H1 (cell line): ENCODE measurements around the gene SCAPER. TPM values are rescaled to one million over a fixed set of nuclear protein-coding genes. Genes with fewer than 3 reads are reported as not detected.

Experiments used
- CTCF ChIA-PET: fragments of 300-600 bp; sonication (Branson Sonifier 250); formaldehyde crosslinking; loops from one replicate; lab custom pipeline; 2021; ENCODE audit not compliant: partially characterized antibody; lab: Charles Lee
- POLR2A ChIA-PET: fragments of 300-600 bp; sonication (Branson Sonifier 250); formaldehyde crosslinking; loops from one replicate; lab custom pipeline; 2021; ENCODE audit warnings: inconsistent platforms; ENCODE audit not compliant: partially characterized antibody; lab: Charles Lee
- DNase-seq, 2 experiments: peaks; one replicate each; pipeline versions ENCODE4 v3.0.0 to v3.0.0-alpha.2; 2010 to 2022; ENCODE audit warnings: low spot score in 2 of 2, low read depth in 1 of 2, mixed read lengths in 1 of 2
- FAIRE-seq: peaks from 2 replicates; lab custom pipeline; 2011; peaks lifted over from hg19 to GRCh38; lab: Jason Lieb, UNC
- H2AFZ ChIP-seq: 2 replicates; pipeline ENCODE4 v1.8.1; 2012; ENCODE audit warnings: low read length, inconsistent platforms
- H2AK5ac ChIP-seq: 2 replicates; pipeline ENCODE4 v1.6.1; 2013; ENCODE audit warnings: low read depth, low read length
- H2BK120ac ChIP-seq: replicated peaks from 2 replicates; pipeline ENCODE3; 2013; ENCODE audit warnings: low read depth, low read length, inconsistent platforms
- H2BK12ac ChIP-seq: 2 replicates; pipeline ENCODE4 v1.6.1; 2013; ENCODE audit warnings: low read depth, low read length
- H2BK15ac ChIP-seq: 2 replicates; pipeline ENCODE4 v1.6.1; 2013; ENCODE audit warnings: low read length
- H2BK20ac ChIP-seq: 2 replicates; pipeline ENCODE4 v1.6.1; 2013; ENCODE audit warnings: low read length
- H2BK5ac ChIP-seq: 2 replicates; pipeline ENCODE4 v1.6.1; 2013; ENCODE audit warnings: low read depth, low read length
- H3K14ac ChIP-seq: 2 replicates; pipeline ENCODE4 v1.6.1; 2013; ENCODE audit warnings: inconsistent platforms; ENCODE audit not compliant: insufficient read length
- H3K18ac ChIP-seq: 2 replicates; pipeline ENCODE4 v1.6.1; 2013; ENCODE audit warnings: low read length; ENCODE audit errors: extremely low read depth
- H3K23ac ChIP-seq: 2 replicates; pipeline ENCODE4 v1.6.1; 2013; ENCODE audit warnings: inconsistent platforms; ENCODE audit not compliant: insufficient read length
- H3K23me2 ChIP-seq: 2 replicates; pipeline ENCODE4 v1.6.1; 2013; ENCODE audit warnings: low read depth, low read length
- H3K27ac ChIP-seq: 2 replicates; pipeline ENCODE4 v1.6.1; 2011; ENCODE audit warnings: low read depth, low read length, inconsistent platforms
- H3K27me3 ChIP-seq, 4 experiments: replicated peaks in 1 of 4; 1 replicate in 1 of 4; 2 replicates in 3 of 4; pipeline versions ENCODE4 v1.6.1 to v1.8.1; 2011 to 2013; ENCODE audit warnings: low read length in 3 of 4, mild to moderate bottlenecking in 3 of 4, inconsistent platforms in 2 of 4, mixed read lengths in 2 of 4, moderate library complexity in 1 of 4; ENCODE audit not compliant: control insufficient read depth in 3 of 4, insufficient read depth in 3 of 4; ENCODE audit errors: extremely low read depth in 1 of 4
- H3K36me3 ChIP-seq, 4 experiments: 2 replicates each; pipeline versions ENCODE4 v1.6.1 to v1.8.1; 2011 to 2013; ENCODE audit warnings: mild to moderate bottlenecking in 4 of 4, low read length in 3 of 4, moderate library complexity in 2 of 4, control low read depth in 1 of 4, inconsistent platforms in 1 of 4; ENCODE audit not compliant: insufficient read depth in 4 of 4, control insufficient read depth in 2 of 4
- H3K4ac ChIP-seq: replicated peaks from 2 replicates; pipeline ENCODE3; 2013; ENCODE audit warnings: low read length, low read depth, mixed read lengths, inconsistent platforms; ENCODE audit not compliant: insufficient read length
- H3K4me1 ChIP-seq, 4 experiments: replicated peaks in 1 of 4; 1 replicate in 1 of 4; 2 replicates in 3 of 4; pipeline versions ENCODE4 v1.6.1 to v1.8.1; 2011 to 2013; ENCODE audit warnings: low read length in 3 of 4, inconsistent platforms in 2 of 4, mixed read lengths in 1 of 4; ENCODE audit not compliant: insufficient read depth in 4 of 4, control insufficient read depth in 3 of 4
- H3K4me2 ChIP-seq, 2 experiments: 2 replicates each; pipeline versions ENCODE4 v1.6.1 to v1.8.1; 2011 to 2013; ENCODE audit warnings: low read depth in 2 of 2, low read length in 2 of 2, control low read depth in 1 of 2, inconsistent platforms in 1 of 2, mild to moderate bottlenecking in 1 of 2; ENCODE audit not compliant: insufficient read depth in 1 of 2
- H3K4me3 ChIP-seq, 4 experiments: fragments of 200-600, 300-600 bp in 1 of 4; sonication (generic), shearing (Covaris generic), sonication (Bioruptor Twin) in 1 of 4; 2 replicates each; pipeline versions ENCODE4 v1.5.1 to v1.8.1; 2011 to 2016; ENCODE audit warnings: low read length in 4 of 4, low read depth in 3 of 4, control low read depth in 2 of 4, inconsistent platforms in 2 of 4, mild to moderate bottlenecking in 2 of 4, mixed read lengths in 1 of 4, moderate library complexity in 1 of 4; ENCODE audit not compliant: insufficient read depth in 2 of 4; ENCODE audit errors: extremely low read depth in 1 of 4
- H3K56ac ChIP-seq: replicated peaks from 2 replicates; pipeline ENCODE3; 2013; ENCODE audit warnings: low read depth, mild to moderate bottlenecking, mixed read lengths, low read length, inconsistent platforms; ENCODE audit not compliant: insufficient read length
- H3K79me1 ChIP-seq: 2 replicates; pipeline ENCODE4 v1.6.1; 2013; ENCODE audit warnings: low read depth, low read length, control low read depth
- H3K79me2 ChIP-seq, 2 experiments: 2 replicates each; pipeline versions ENCODE4 v1.6.1 to v1.8.1; 2012 to 2013; ENCODE audit warnings: low read length in 2 of 2, mild to moderate bottlenecking in 2 of 2, inconsistent platforms in 1 of 2; ENCODE audit not compliant: insufficient read depth in 2 of 2, control insufficient read depth in 1 of 2
- H3K9ac ChIP-seq, 4 experiments: replicated peaks in 1 of 4; 1 replicate in 1 of 4; 2 replicates in 3 of 4; pipeline versions ENCODE4 v1.6.1 to v1.8.1; 2011 to 2013; ENCODE audit warnings: low read depth in 3 of 4, low read length in 3 of 4, control low read depth in 2 of 4, mild to moderate bottlenecking in 2 of 4, moderate library complexity in 2 of 4, inconsistent platforms in 1 of 4; ENCODE audit errors: extremely low read depth in 1 of 4
- H3K9me3 ChIP-seq, 2 experiments: 2 replicates each; pipeline versions ENCODE4 v1.6.1 to v1.8.1; 2012 to 2013; ENCODE audit warnings: mild to moderate bottlenecking in 2 of 2, moderate library complexity in 2 of 2, control low read depth in 1 of 2, inconsistent platforms in 1 of 2, low read depth in 1 of 2, low read length in 1 of 2, mixed read lengths in 1 of 2; ENCODE audit not compliant: insufficient read depth in 2 of 2
- H4K20me1 ChIP-seq, 2 experiments: replicated peaks in 1 of 2; 2 replicates each; pipeline versions ENCODE3 to v1.8.1; 2011 to 2013; ENCODE audit warnings: inconsistent platforms in 2 of 2, low read length in 2 of 2, mild to moderate bottlenecking in 1 of 2; ENCODE audit not compliant: insufficient read depth in 2 of 2, control insufficient read depth in 1 of 2
- H4K5ac ChIP-seq: 2 replicates; pipeline ENCODE4 v1.6.1; 2013; ENCODE audit warnings: low read length, low read depth, mixed read lengths, inconsistent platforms; ENCODE audit not compliant: insufficient read length
- H4K8ac ChIP-seq: 2 replicates; pipeline ENCODE4 v1.8.0; 2013; ENCODE audit warnings: mild to moderate bottlenecking, moderate library complexity, low read length, inconsistent platforms; ENCODE audit not compliant: insufficient read depth; ENCODE audit errors: extremely low read depth
- H4K91ac ChIP-seq: replicated peaks from 2 replicates; pipeline ENCODE3; 2013; ENCODE audit warnings: low read length, mixed read lengths, inconsistent platforms; ENCODE audit not compliant: insufficient read length
- CEBPB ChIP-seq: IDR thresholded peaks from 2 replicates; pipeline ENCODE4 v1.6.1; 2012; ENCODE audit warnings: low read depth, low read length
- CHD2 ChIP-seq: IDR thresholded peaks from 2 replicates; pipeline ENCODE4 v1.6.1; 2012; ENCODE audit warnings: low read length, improper control_type of control experiment
- EGR1 ChIP-seq: IDR thresholded peaks from 2 replicates; pipeline ENCODE4 v1.6.1; 2011; ENCODE audit warnings: low read depth, low read length, borderline replicate concordance
- JUN ChIP-seq: IDR thresholded peaks from 2 replicates; pipeline ENCODE4 v1.6.1; 2011; ENCODE audit warnings: low read depth, mild to moderate bottlenecking, improper control_type of control experiment, low read length
- POLR2A ChIP-seq, 2 experiments: IDR thresholded peaks; 1 replicate in 1 of 2; 2 replicates in 1 of 2; pipeline ENCODE4 v1.6.1; 2011; ENCODE audit warnings: low read depth in 2 of 2, low read length in 2 of 2, mild to moderate bottlenecking in 2 of 2; ENCODE audit errors: control extremely low read depth in 1 of 2
- RXRA ChIP-seq: IDR thresholded peaks from 2 replicates; pipeline ENCODE4 v1.6.1; 2011; ENCODE audit warnings: low read depth, mild to moderate bottlenecking, low read length, moderate library complexity; ENCODE audit not compliant: insufficient read depth
- WGBS, 2 experiments: shearing (Covaris generic) in 1 of 2; methylation state at CpG; one replicate each; pipeline versions ENCODE4 v1.1.6 to v1.1.7; 2013 to 2015; ENCODE audit warnings: low lambda C conversion rate in 2 of 2, mixed read lengths in 2 of 2, inconsistent platforms in 1 of 2, low coverage in 1 of 2, missing lambda C conversion rate in 1 of 2; ENCODE audit not compliant: insufficient replicate concordance in 2 of 2, insufficient coverage in 1 of 2, insufficient read length in 1 of 2; ENCODE audit errors: extremely low coverage in 1 of 2, missing lambda C conversion rate in 1 of 2; 5-methylcytosine and 5-hydroxymethylcytosine counted together
- polyA plus RNA-seq, 7 experiments: library from polyadenylated mRNA; depleted of rRNA in 3 of 7; stranded (reverse) in 5 of 7; unstranded in 2 of 7; fragments of >200 nt in 5 of 7; fragments of 200-250 nt in 2 of 7; gene quantifications; 1 replicate in 5 of 7; 2 replicates in 1 of 7; 4 replicates in 1 of 7; pipeline versions ENCODE4 v1.2.1 to v1.2.3, GENCODE V29; 2011 to 2013; ENCODE audit warnings: missing spikeins in 2 of 7, mixed read lengths in 2 of 7
- total RNA-seq: library from RNA; stranded (reverse); fragmentation: NEBNext Ultra II Directional; extraction: Animal tissue kit (Norgen Biotek cat#: 25700); gene quantifications from 2 replicates; pipeline ENCODE4 v1.2.1, GENCODE V29; 2021
- TF ChIP-seq, protein P1 (sequence below): IDR thresholded peaks from 2 replicates; pipeline ENCODE4 v1.6.1; 2011; ENCODE audit warnings: low read length, improper control_type of control experiment

Gene SCAPER
- total and polyA plus RNA-seq, 2 of the 8 experiments (the other 6 are each of a cell fraction or from before 2014, with no cell fraction given): 1.6 to 6.8 TPM

DNA sequence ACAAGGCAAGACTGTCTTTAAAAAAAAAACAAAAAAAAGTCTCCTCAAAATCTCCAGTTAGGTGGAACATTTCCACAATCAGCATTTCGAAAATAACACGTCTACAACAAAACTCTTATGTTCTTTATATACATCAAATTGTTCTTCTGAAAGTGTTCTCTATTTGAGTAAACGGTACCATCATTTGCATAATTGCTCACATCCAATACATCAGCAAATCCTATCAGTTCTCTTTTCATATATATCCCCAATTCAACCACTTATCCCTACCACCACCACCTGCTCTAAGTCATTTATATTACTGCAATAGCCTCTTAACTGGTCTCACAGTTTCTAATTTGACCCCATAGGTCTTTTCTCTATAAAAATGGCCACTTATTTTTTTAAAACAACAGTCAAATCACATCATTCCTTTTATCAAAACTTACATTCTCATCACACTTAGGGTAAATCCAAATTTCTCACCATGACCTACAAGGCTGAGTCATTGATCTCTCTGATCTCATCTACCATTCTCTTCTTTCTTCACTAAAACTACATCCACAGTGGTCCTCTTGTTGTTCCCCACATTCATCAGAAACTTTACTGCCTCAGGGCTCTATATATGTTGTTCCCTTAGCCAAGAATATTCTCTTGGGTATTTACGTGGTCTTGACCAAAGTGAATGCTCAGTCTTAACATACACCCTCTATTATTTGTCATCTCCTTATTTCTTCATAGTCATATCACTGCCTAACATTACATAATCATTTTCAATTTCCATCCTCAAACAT is 237.0 kb downstream of the SCAPER start:
- no peaks in the 10 kb centered on the region for H3K23me2 ChIP-seq
- H3K18ac ChIP-seq: no peak overlapping the region
- no peak overlapping the region for H3K4ac ChIP-seq
- no peak overlapping the region for H3K9ac ChIP-seq
- H4K8ac ChIP-seq: no peak overlapping the region
- ChIA-PET POLR2A (no interaction called here), CTCF (no interaction called here)
- H3K4me1 ChIP-seq: no peaks in the 10 kb centered on the region
- no peak overlapping the region for H3K4me3 ChIP-seq
- no peak overlapping the region for H3K23ac ChIP-seq
- H3K4me2 ChIP-seq: no peak overlapping the region
- H2BK5ac ChIP-seq: no peak overlapping the region
- FAIRE-seq: no peak
- H3K79me1 ChIP-seq: no peaks in the 10 kb centered on the region
- no peaks in the 10 kb centered on the region for H3K79me2 ChIP-seq
- no peak overlapping the region for H2AFZ ChIP-seq
- no peak overlapping the region for H3K56ac ChIP-seq
- H4K91ac ChIP-seq: no peak overlapping the region
- H3K36me3 ChIP-seq: no peaks in the 10 kb centered on the region
- no peak for DNase-seq
- no peaks in the 10 kb centered on the region for H3K9me3 ChIP-seq
- H3K14ac ChIP-seq: no peak overlapping the region
- H2AK5ac ChIP-seq: no peak overlapping the region
- H4K20me1 ChIP-seq: no peaks in the 10 kb centered on the region
- no peaks in the 10 kb centered on the region for H3K27me3 ChIP-seq
- H2BK120ac ChIP-seq: no peak overlapping the region
- H3K27ac ChIP-seq: no peak overlapping the region
- no peak overlapping the region for H4K5ac ChIP-seq
- H2BK20ac ChIP-seq: no peak overlapping the region
- no peak overlapping the region for H2BK15ac ChIP-seq
- 94% methylated on average over 4 of the region's 4 CpGs; no CpG with 5 or more reads in 1 of the 2 experiments for WGBS, 2 experiments
- no peak overlapping the region for H2BK12ac ChIP-seq
- no peak for TF ChIP-seq JUN
- no peak for TF ChIP-seq EGR1
- TF ChIP-seq, protein P1, sequence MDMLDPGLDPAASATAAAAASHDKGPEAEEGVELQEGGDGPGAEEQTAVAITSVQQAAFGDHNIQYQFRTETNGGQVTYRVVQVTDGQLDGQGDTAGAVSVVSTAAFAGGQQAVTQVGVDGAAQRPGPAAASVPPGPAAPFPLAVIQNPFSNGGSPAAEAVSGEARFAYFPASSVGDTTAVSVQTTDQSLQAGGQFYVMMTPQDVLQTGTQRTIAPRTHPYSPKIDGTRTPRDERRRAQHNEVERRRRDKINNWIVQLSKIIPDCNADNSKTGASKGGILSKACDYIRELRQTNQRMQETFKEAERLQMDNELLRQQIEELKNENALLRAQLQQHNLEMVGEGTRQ: no peak
- no peak for TF ChIP-seq POLR2A (IDR thresholded peaks at IDR 0.05; ENCODE audit: control extremely low read depth in 1 of 2, low read depth in 2 of 2, low read length in 2 of 2)
- TF ChIP-seq CEBPB: no peak
- no peak for TF ChIP-seq RXRA
- no peak for TF ChIP-seq CHD2
